Smooth muscle cell (in vitro differentiated cells): ENCODE data around the gene BCKDHB. TPM values are rescaled to one million over a fixed set of nuclear protein-coding genes. Genes with fewer than 3 reads are reported as not detected.

ENCODE experiments used
- DNase-seq: peaks from one replicate; lab custom pipeline; 2025; ENCODE audit not compliant: unreplicated experiment; lab: John Stamatoyannopoulos, UW
- H2AFZ ChIP-seq: fragments of 200-600 bp; sonication (generic); 2 replicates; pipeline ENCODE4 v1.6.0; 2016; ENCODE audit warnings: antibody characterized with exemption, low read depth, mild to moderate bottlenecking
- H3F3A ChIP-seq: fragments of 200-600 bp; sonication (generic); 2 replicates; pipeline ENCODE4 v1.6.0; 2017; ENCODE audit warnings: antibody characterized with exemption, low read depth
- H3K27ac ChIP-seq: fragments of 200-600 bp; sonication (generic); 2 replicates; pipeline ENCODE4 v1.5.1; 2016; ENCODE audit warnings: low read depth, mild to moderate bottlenecking
- H3K27me3 ChIP-seq: fragments of 200-600 bp; sonication (generic); 2 replicates; pipeline ENCODE4 v1.6.1; 2016; ENCODE audit warnings: low read depth, mild to moderate bottlenecking
- H3K36me3 ChIP-seq: fragments of 200-600 bp; sonication (generic); 2 replicates; pipeline ENCODE4 v1.5.1; 2016; ENCODE audit warnings: low read depth
- H3K4me1 ChIP-seq: fragments of 200-600 bp; sonication (generic); 2 replicates; pipeline ENCODE4 v1.5.1; 2016; ENCODE audit warnings: low read depth
- H3K4me2 ChIP-seq: fragments of 200-600 bp; sonication (generic); 2 replicates; pipeline ENCODE4 v1.6.0; 2016; ENCODE audit warnings: mild to moderate bottlenecking
- H3K4me3 ChIP-seq: fragments of 200-600 bp; sonication (generic); 2 replicates; pipeline ENCODE4 v1.5.1; 2016; ENCODE audit warnings: mild to moderate bottlenecking
- H3K79me2 ChIP-seq: fragments of 200-600 bp; sonication (generic); 2 replicates; pipeline ENCODE4 v1.6.0; 2016; ENCODE audit warnings: low read depth, mild to moderate bottlenecking
- H3K9ac ChIP-seq: fragments of 200-600 bp; sonication (generic); 2 replicates; pipeline ENCODE4 v1.6.0; 2016; ENCODE audit warnings: low read depth
- H3K9me3 ChIP-seq: fragments of 200-600 bp; sonication (generic); replicated peaks from 2 replicates; pipeline ENCODE4 v1.5.1; 2016; ENCODE audit warnings: low read depth
- H4K20me1 ChIP-seq: fragments of 200-600 bp; sonication (generic); 2 replicates; pipeline ENCODE4 v1.6.0; 2016; ENCODE audit warnings: low read depth
- WGBS: methylation state at CpG from one replicate; pipeline ENCODE4 v1.1.7; 2016; ENCODE audit warnings: low lambda C conversion rate; 5-methylcytosine and 5-hydroxymethylcytosine counted together
- polyA plus RNA-seq: library from polyadenylated mRNA; unstranded; fragments of >200 nt; fragmentation: Nextera tagmentation; extraction: Ambion mirVana; gene quantifications from 2 replicates; pipeline ENCODE4 v1.2.1, GENCODE V29; 2016
- total RNA-seq: library from RNA; depleted of rRNA; stranded (reverse); fragments of >200 nt; gene quantifications from 2 replicates; pipeline ENCODE4 v1.2.3, GENCODE V29; 2014
- TF ChIP-seq, protein P1 (sequence below): fragments of 200-600 bp; sonication (generic); IDR thresholded peaks from 2 replicates; pipeline ENCODE4 v1.5.1; 2017; ENCODE audit warnings: borderline replicate concordance, mild to moderate bottlenecking, antibody characterized with exemption; ENCODE audit not compliant: insufficient read depth, poor library complexity, severe bottlenecking

BCKDHB gene
- total and polyA plus RNA-seq, 2 experiments from 2014 or later, result 10.2 to 19.7 TPM

DNA sequence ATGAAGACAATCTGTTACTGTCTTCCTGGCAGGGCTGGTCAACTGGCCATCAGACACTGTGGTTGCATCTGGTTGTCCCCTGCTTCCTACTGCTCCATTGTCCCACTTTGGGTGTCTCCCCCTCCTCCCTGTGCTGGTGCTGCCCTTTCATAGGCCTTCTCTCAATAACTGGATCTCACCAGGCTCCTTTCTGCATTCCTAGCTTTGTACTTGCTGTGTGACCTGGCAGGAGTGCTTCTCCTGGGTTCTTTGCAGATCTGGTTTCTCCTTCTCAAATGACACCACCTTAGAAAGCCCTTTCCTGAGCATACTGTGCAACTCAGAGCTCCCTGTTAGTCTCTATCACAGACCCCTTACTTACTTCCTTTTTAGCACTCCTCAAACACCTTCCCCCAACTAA, 223.0 kb downstream of the BCKDHB start:
- DNase-seq, result no peak
- no peak overlapping the region for H3K27ac ChIP-seq
- H4K20me1 ChIP-seq, result no peaks in the 10 kb centered on the region
- no peak overlapping the region for H2AFZ ChIP-seq
- no peak overlapping the region for H3K4me3 ChIP-seq
- H3K79me2 ChIP-seq, result no peaks in the 10 kb centered on the region
- H3K9ac ChIP-seq, result no peak overlapping the region
- no peaks in the 10 kb centered on the region for H3F3A ChIP-seq
- H3K4me2 ChIP-seq, result no peak overlapping the region
- TF ChIP-seq, protein P1, sequence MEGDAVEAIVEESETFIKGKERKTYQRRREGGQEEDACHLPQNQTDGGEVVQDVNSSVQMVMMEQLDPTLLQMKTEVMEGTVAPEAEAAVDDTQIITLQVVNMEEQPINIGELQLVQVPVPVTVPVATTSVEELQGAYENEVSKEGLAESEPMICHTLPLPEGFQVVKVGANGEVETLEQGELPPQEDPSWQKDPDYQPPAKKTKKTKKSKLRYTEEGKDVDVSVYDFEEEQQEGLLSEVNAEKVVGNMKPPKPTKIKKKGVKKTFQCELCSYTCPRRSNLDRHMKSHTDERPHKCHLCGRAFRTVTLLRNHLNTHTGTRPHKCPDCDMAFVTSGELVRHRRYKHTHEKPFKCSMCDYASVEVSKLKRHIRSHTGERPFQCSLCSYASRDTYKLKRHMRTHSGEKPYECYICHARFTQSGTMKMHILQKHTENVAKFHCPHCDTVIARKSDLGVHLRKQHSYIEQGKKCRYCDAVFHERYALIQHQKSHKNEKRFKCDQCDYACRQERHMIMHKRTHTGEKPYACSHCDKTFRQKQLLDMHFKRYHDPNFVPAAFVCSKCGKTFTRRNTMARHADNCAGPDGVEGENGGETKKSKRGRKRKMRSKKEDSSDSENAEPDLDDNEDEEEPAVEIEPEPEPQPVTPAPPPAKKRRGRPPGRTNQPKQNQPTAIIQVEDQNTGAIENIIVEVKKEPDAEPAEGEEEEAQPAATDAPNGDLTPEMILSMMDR, result no peak
- peaks cover 34% of the 10 kb centered on the region for H3K4me1 ChIP-seq
- no peaks in the 10 kb centered on the region for H3K27me3 ChIP-seq
- no peaks in the 10 kb centered on the region for H3K9me3 ChIP-seq
- H3K36me3 ChIP-seq, result no peaks in the 10 kb centered on the region

DNA sequence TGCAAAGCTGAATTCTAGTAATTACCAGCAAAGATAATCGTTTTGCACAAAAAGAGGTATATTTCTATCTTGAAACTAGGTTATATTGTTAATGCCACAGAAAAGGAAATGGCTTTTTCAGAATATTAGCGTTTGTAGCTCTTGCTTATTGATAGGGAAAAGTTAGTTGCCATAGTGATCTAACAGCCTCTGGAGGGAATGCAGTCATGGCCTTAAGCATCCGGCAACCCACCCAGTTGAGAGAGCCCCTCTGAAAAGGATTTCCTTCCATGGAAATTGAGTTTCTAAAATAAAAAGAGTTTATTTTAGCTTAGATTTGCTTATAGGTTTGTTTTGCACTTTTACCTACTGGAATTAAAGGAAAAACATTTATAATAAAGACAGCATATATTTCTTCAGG, 224.5 kb downstream of the BCKDHB start:
- Histone ChIP-seq H2AFZ (no peak overlapping the region), H3K27ac (no peak overlapping the region), H3K79me2 (no peaks in the 10 kb centered on the region), H3F3A (no peaks in the 10 kb centered on the region), H3K9ac (no peak overlapping the region), H4K20me1 (no peaks in the 10 kb centered on the region), H3K4me3 (no peak overlapping the region), H3K9me3 (no peaks in the 10 kb centered on the region), H3K36me3 (no peaks in the 10 kb centered on the region), H3K27me3 (no peaks in the 10 kb centered on the region), H3K4me1 (peaks cover 48% of the 10 kb centered on the region), H3K4me2 (no peak overlapping the region)
- TF ChIP-seq, protein P1, result no peak
- 70% methylated on average over 3 of the region's 3 CpGs for WGBS
- DNase-seq, result no peak

DNA sequence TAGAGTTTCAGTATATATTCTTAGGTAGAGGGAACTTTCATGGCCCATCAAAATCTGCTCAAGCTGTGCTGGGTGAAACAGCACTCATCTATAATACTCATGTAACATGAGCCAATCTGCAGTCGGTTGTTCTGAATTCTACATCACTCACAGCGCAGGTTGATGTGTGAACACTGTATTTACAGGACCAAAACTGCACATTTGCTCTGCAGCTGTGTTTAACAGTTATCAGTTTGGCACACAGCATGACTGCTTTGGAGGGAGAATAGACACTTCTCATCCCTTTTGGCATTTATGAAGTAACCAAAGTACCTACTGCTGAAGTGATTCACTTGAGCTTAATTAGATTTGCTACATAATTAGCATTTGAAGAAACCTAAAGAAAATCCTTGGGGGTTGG, 225.1 kb downstream of the BCKDHB start:
- Histone ChIP-seq H3K79me2 (no peaks in the 10 kb centered on the region), H3K27me3 (no peaks in the 10 kb centered on the region), H3K4me1 (peaks cover 51% of the 10 kb centered on the region), H3K4me3 (no peak overlapping the region), H4K20me1 (no peaks in the 10 kb centered on the region), H3K9me3 (no peaks in the 10 kb centered on the region), H3F3A (no peaks in the 10 kb centered on the region), H3K9ac (no peak overlapping the region), H3K4me2 (no peak overlapping the region), H3K27ac (no peak overlapping the region), H2AFZ (no peak overlapping the region), H3K36me3 (no peaks in the 10 kb centered on the region)
- no peak for DNase-seq
- WGBS, result 58% methylated on average over 2 of the region's 2 CpGs
- TF ChIP-seq, protein P1, result no peak

DNA sequence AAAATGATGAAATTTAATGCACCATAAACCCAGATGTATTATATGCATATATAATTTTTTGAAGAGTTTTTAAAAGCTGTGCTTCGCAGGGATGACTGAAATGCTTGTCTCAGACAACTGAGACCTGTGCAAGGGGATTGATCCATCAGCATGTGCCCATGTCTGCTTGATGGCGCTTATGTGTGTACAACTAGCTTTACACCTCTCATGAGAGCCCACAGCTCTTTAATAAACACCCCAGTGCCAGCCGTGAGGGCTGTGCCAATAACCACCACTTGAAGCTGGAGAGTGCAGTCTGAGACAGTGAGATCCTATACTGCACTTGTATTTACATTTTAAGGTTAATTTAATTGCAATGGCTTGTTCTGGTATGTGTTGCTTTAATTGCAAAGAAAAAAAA, 225.5 kb downstream of the BCKDHB start:
- Histone ChIP-seq H3K79me2 (no peaks in the 10 kb centered on the region), H3K27me3 (no peaks in the 10 kb centered on the region), H3K4me1 (peaks cover 51% of the 10 kb centered on the region), H3F3A (no peaks in the 10 kb centered on the region), H3K36me3 (no peaks in the 10 kb centered on the region), H3K4me3 (no peak overlapping the region), H3K27ac (no peak overlapping the region), H3K9me3 (no peaks in the 10 kb centered on the region), H2AFZ (no peak overlapping the region), H3K4me2 (no peak overlapping the region), H3K9ac (no peak overlapping the region), H4K20me1 (no peaks in the 10 kb centered on the region)
- DNase-seq, result no peak
- TF ChIP-seq, protein P1, result no peak
- WGBS, result 54% methylated on average over 3 of the region's 3 CpGs
